NB4 (cell line): ENCODE measurements around the gene NKX2-3.

Source experiments
- DNase-seq: peaks from one replicate; pipeline ENCODE4 v3.0.0; 2010; ENCODE audit warnings: low read depth
- H3K4me3 ChIP-seq: one replicate; pipeline ENCODE4 v1.5.1; 2011; ENCODE audit warnings: mild to moderate bottlenecking, low read depth, low read length, moderate library complexity
- CTCF ChIP-seq: IDR thresholded peaks from one replicate; pipeline ENCODE4 v1.5.1; 2012; ENCODE audit warnings: low read depth, low read length
- MAX ChIP-seq: IDR thresholded peaks from 2 replicates; pipeline ENCODE4 v1.6.1; 2011; ENCODE audit warnings: low read depth, low read length
- MYC ChIP-seq: IDR thresholded peaks from 2 replicates; pipeline ENCODE4 v1.6.1; 2011; ENCODE audit warnings: low read depth, low read length
- POLR2A ChIP-seq: IDR thresholded peaks from 2 replicates; pipeline ENCODE4 v1.6.1; 2011; ENCODE audit warnings: mild to moderate bottlenecking; ENCODE audit not compliant: insufficient read length; ENCODE audit errors: extremely low read depth

The NKX2-3 gene

DNA sequence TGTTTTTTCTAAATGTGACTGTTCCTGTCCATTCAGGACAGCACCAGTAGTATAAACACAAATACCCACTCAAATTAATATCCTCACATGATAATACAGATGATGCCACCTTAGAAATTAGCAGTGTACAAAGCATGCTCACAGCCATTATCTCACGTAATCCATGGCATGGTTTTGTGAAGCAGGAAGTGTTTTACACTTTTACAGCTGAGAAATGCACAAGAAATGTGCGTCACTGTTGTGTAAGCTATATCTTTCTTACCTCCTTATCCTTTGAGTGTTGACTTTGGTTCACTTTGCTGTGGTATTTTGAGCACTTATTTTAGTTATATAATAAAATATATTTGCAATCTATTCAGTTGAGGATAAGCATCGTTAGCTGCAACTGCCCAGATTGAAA is 31.6 kb downstream of the NKX2-3 start:
- TF ChIP-seq MAX (no peak), CTCF (no peak), MYC (no peak), POLR2A (no peak)
- H3K4me3 ChIP-seq: no peak overlapping the region
- DNase-seq: no peak

DNA sequence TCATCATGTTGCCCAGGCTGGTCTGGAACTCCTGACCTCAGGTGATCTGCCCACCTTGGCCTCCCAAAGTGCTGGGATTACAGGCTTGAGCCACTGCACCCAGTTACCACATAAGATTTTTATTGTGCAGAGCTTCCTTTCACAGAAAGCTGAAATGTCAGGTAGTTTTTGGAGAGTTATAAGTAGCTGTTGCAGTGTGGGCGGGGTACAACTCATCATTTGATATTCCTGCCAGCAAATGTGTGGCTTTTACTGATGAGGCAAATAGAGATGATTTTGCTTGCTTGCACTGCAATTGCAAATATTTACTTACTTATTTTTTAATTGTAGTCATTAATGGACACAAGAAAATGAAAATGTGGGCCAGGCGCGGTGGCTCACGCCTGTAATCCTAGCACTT is 32.4 kb downstream of the NKX2-3 start:
- DNase-seq: no peak
- TF ChIP-seq CTCF (no peak), MYC (no peak)
- H3K4me3 ChIP-seq: no peak overlapping the region

DNA sequence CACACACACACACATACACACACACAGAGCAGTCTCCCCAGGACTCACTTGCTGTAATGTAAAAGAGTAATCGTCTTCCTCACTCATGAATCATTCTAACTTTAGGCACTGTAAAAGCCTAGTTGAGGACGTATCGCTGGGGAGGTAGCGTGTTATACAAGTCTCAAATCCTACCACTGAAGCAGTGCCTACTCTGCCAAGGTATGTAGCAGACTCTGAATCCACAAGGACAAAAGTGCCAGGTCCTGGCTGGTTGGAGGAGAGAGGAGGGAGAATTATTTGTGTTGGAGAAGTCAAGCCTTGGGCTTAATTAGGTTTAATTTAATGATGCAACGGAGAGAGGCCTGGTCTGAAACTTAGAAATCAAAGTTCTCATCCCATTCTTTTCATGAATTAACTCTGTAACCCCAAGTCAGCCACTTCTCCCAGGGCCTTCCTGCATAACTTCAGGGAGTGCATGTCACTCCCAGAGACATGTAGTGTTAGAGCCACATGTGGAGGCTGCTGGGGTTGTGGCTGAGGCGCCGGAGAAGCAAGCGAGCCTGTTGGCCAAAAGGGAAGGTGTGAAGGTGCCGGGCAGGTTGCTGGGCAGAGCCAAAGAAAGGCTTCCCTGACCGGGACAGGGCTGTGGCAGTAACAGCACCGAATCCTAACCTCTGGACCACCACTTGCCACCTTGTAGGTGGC is 36.7 kb downstream of the NKX2-3 start:
- DNase-seq: no peak
- no peak overlapping the region for H3K4me3 ChIP-seq
- TF ChIP-seq MAX (no peak), MYC (no peak), CTCF (no peak)

- TF ChIP-seq POLR2A: no peak
- no peak for TF ChIP-seq MYC
- TF ChIP-seq MAX: no peak
- TF ChIP-seq CTCF: no peak
These were observed 37.2 kb downstream of the NKX2-3 start for GRCh38 chr10:99569961-99570360.

DNA sequence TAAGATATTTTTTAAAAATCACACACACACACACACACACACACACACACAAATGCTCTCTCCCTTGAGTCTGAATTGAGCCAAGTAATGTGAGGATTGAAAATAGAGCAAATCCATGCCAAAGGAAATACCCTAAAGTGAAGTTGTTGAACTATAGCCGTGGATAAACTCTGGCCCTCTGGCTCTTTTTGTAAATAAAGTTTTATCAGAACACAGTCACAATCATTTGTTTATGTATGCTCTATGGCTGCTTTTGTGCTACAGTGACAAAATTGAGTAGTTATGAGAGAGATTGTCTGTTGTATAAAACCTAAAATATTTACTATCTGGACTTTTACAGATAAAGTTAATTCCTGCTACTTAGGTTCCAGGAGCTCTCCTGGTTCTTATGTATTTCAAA is 39.1 kb downstream of the NKX2-3 start:
- DNase-seq: no peak
- H3K4me3 ChIP-seq: no peak overlapping the region
- TF ChIP-seq MYC (no peak), MAX (no peak), POLR2A (no peak), CTCF (no peak)

More at GRCh38 chr10:99569961-99570360, 37.2 kb downstream of the NKX2-3 start:
- no peak overlapping the region for H3K4me3 ChIP-seq
- no peak for DNase-seq

GRCh38 chr10:99573790-99574189 is 41.0 kb downstream of the NKX2-3 start:
- no peak overlapping the region for H3K4me3 ChIP-seq
- TF ChIP-seq MAX: no peak
- no peak for TF ChIP-seq MYC
- TF ChIP-seq POLR2A: no peak
- no peak for TF ChIP-seq CTCF
- no peak for DNase-seq
